NB4 (cell line): ENCODE data around the gene KIF11.

ENCODE experiments used
- CTCF ChIP-seq: IDR thresholded peaks from one replicate; pipeline ENCODE4 v1.5.1; 2012; ENCODE audit warnings: low read depth, low read length
- POLR2A ChIP-seq: IDR thresholded peaks from 2 replicates; pipeline ENCODE4 v1.6.1; 2011; ENCODE audit warnings: mild to moderate bottlenecking; ENCODE audit not compliant: insufficient read length; ENCODE audit errors: extremely low read depth

- TF ChIP-seq CTCF (no peak), POLR2A (no peak)
These were observed 2.6 kb downstream of the KIF11 start for GRCh38 chr10:92595505-92595904.
